GM19035 (cell line): Measurements from ENCODE around the gene PLXNB3.
"Not testable (repeated sequence)": the region's sequence is repeated elsewhere in the genome, so short reads cannot be mapped to it uniquely, and the experiment has no call there.

Source experiments
- ATAC-seq: cut with Tn5 transposase; IDR thresholded peaks from one replicate; pipeline ENCODE4 v1.9.1; 2021; ENCODE audit not compliant: unreplicated experiment

Gene PLXNB3

GRCh38 chrX:153763989-153764755 is at the start of gene PLXNB3:
PLXNB3 (plus strand) TSS chrX:153764249; CDS start chrX:153765536, 1,287 bp downstream.
- ATAC-seq, result no peak

- ATAC-seq, result no peak
Observed at GRCh38 chrX:153714256-153714655, 49.8 kb upstream of the PLXNB3 start.

GRCh38 chrX:153717445-153717844 is 46.6 kb upstream of the PLXNB3 start:
- ATAC-seq, result no peak

GRCh38 chrX:153719238-153719637 is 44.8 kb upstream of the PLXNB3 start:
- ATAC-seq, result no peak

- no peak for ATAC-seq
Observed at GRCh38 chrX:153719701-153720100, 44.3 kb upstream of the PLXNB3 start.

- ATAC-seq, result no peak
Observed at GRCh38 chrX:153722704-153723350, 41.2 kb upstream of the PLXNB3 start.

GRCh38 chrX:153723351-153724251 is 40.4 kb upstream of the PLXNB3 start:
- peak; percentile 33 for ATAC-seq

GRCh38 chrX:153724252-153725038 is 39.6 kb upstream of the PLXNB3 start, which contains the start of the genes ABCD1 and BCAP31:
ABCD1 (plus strand) TSS chrX:153724856; CDS start chrX:153725267, 411 bp downstream.
BCAP31 (minus strand) TSS chrX:153724387; CDS start chrX:153723244, 1,143 bp downstream.
- ATAC-seq, result peak; percentile 62

- peak; percentile 1 for ATAC-seq
Observed at GRCh38 chrX:153725039-153725831, 38.8 kb upstream of the PLXNB3 start.

- no peak for ATAC-seq
Observed at GRCh38 chrX:153725832-153726285, 38.2 kb upstream of the PLXNB3 start.

GRCh38 chrX:153726286-153727122 is 37.5 kb upstream of the PLXNB3 start:
- ATAC-seq, result peak; percentile 43

- ATAC-seq, result no peak
Observed at GRCh38 chrX:153727123-153727931, 36.7 kb upstream of the PLXNB3 start.

- no peak for ATAC-seq
Observed at GRCh38 chrX:153728095-153728494, 36.0 kb upstream of the PLXNB3 start.

- ATAC-seq, result no peak
Observed at GRCh38 chrX:153728951-153729631, 35.0 kb upstream of the PLXNB3 start.

GRCh38 chrX:153730115-153730514 is 33.9 kb upstream of the PLXNB3 start:
- not testable (repeated sequence) for ATAC-seq

- no peak for ATAC-seq
Observed at GRCh38 chrX:153731117-153731844, 32.8 kb upstream of the PLXNB3 start.

GRCh38 chrX:153731845-153732215 is 32.2 kb upstream of the PLXNB3 start:
- ATAC-seq, result no peak
